Panc1 (cell line): ENCODE measurements around the gene PLEKHA1.

Experiments
- CTCF ChIP-seq: fragments of 450-650 bp; IDR thresholded peaks from 2 replicates; pipeline ENCODE4 v1.5.1; 2017; ENCODE audit warnings: mild to moderate bottlenecking
- SIN3A ChIP-seq: IDR thresholded peaks from 2 replicates; pipeline ENCODE4 v1.6.1; 2012; ENCODE audit warnings: low read depth, mild to moderate bottlenecking, low read length, moderate library complexity, borderline replicate concordance; ENCODE audit not compliant: insufficient read depth

GRCh38 chr10:122468926-122469781, 94.6 kb downstream of the PLEKHA1 start:
- no peak for TF ChIP-seq CTCF
- no peak for TF ChIP-seq SIN3A
